SK-N-SH (cell line): ENCODE data around the gene SLC3A2.

Source experiments
- EP300 ChIP-seq, 2 experiments: IDR thresholded peaks; 2 replicates each; pipeline versions ENCODE4 v1.4.0 to v1.6.1; 2012; ENCODE audit warnings: borderline replicate concordance in 1 of 2, low read depth in 1 of 2, low read length in 1 of 2
- RAD21 ChIP-seq: IDR thresholded peaks from 2 replicates; pipeline ENCODE4 v1.6.1; 2012; ENCODE audit warnings: mild to moderate bottlenecking, low read length

GRCh38 chr11:62841361-62842170 lies 39.1 kb upstream of the SLC3A2 start:
- TF ChIP-seq RAD21 (no peak), EP300 (IDR thresholded peaks at IDR 0.05; ENCODE audit: borderline replicate concordance in 1 of 2, low read depth in 1 of 2, low read length in 1 of 2) (peak; percentile 72 to 76; a peak in 3 of 4 replicates)
